GM10847 (cell line): ENCODE data around the gene DDX56.

Experiments used
- POLR2A ChIP-seq: IDR thresholded peaks from 2 replicates; pipeline ENCODE4 v1.6.1; 2011; ENCODE audit not compliant: insufficient read length; ENCODE audit errors: extremely low read depth

Gene DDX56

GRCh38 chr7:44549457-44549856, 24.3 kb downstream of the DDX56 start:
- no peak for TF ChIP-seq POLR2A

- TF ChIP-seq POLR2A, result no peak
These were observed 24.8 kb downstream of the DDX56 start for GRCh38 chr7:44548893-44549292.

GRCh38 chr7:44547536-44548231, 26.0 kb downstream of the DDX56 start:
- TF ChIP-seq POLR2A, result no peak

- no peak for TF ChIP-seq POLR2A
These were observed 31.7 kb downstream of the DDX56 start for GRCh38 chr7:44541876-44542610.

- TF ChIP-seq POLR2A, result no peak
These were observed 32.5 kb downstream of the DDX56 start, which contains the start of gene NPC1L1 for GRCh38 chr7:44541028-44541869. Gene NPC1L1, minus strand, starts transcription at chr7:44541330. Its CDS starts 71 bp downstream, at chr7:44541259.

GRCh38 chr7:44540592-44541027, 33.1 kb downstream of the DDX56 start:
- no peak for TF ChIP-seq POLR2A

GRCh38 chr7:44539669-44540506, 33.8 kb downstream of the DDX56 start:
- no peak for TF ChIP-seq POLR2A

- TF ChIP-seq POLR2A, result no peak
These were observed 34.7 kb downstream of the DDX56 start for GRCh38 chr7:44538798-44539668.

- TF ChIP-seq POLR2A, result no peak
These were observed 35.5 kb downstream of the DDX56 start for GRCh38 chr7:44538093-44538797.

GRCh38 chr7:44537442-44537841, 36.3 kb downstream of the DDX56 start:
- TF ChIP-seq POLR2A, result no peak

GRCh38 chr7:44536090-44536489, 37.6 kb downstream of the DDX56 start:
- TF ChIP-seq POLR2A, result no peak

- TF ChIP-seq POLR2A, result no peak
These were observed 38.2 kb downstream of the DDX56 start for GRCh38 chr7:44535348-44536064.

GRCh38 chr7:44534501-44534900, 39.2 kb downstream of the DDX56 start:
- TF ChIP-seq POLR2A, result no peak

- no peak for TF ChIP-seq POLR2A
These were observed 39.6 kb downstream of the DDX56 start for GRCh38 chr7:44534087-44534486.
